GM21360 (cell line): ENCODE results near the gene TATDN2.
"Not testable (repeated sequence)": the region's sequence is repeated elsewhere in the genome, so short reads cannot be mapped to it uniquely, and the experiment has no call there.

Experiments
- ATAC-seq: cut with Tn5 transposase; IDR thresholded peaks from one replicate; pipeline ENCODE4 v1.9.1; 2021; ENCODE audit warnings: mild to moderate bottlenecking, moderate library complexity; ENCODE audit not compliant: unreplicated experiment

The TATDN2 gene

GRCh38 chr3:10268930-10269329 lies 20.7 kb downstream of the TATDN2 start:
- no peak for ATAC-seq

- no peak for ATAC-seq
Measured at GRCh38 chr3:10269443-10269842, 21.2 kb downstream of the TATDN2 start.

- ATAC-seq, result not testable (repeated sequence)
Measured at GRCh38 chr3:10272476-10272875, 24.2 kb downstream of the TATDN2 start.

GRCh38 chr3:10272977-10273376 lies 24.7 kb downstream of the TATDN2 start:
- ATAC-seq, result no peak

GRCh38 chr3:10273702-10274305 lies 25.5 kb downstream of the TATDN2 start:
- no peak for ATAC-seq

GRCh38 chr3:10274601-10275000 lies 26.3 kb downstream of the TATDN2 start:
- no peak for ATAC-seq

- no peak for ATAC-seq
Measured at GRCh38 chr3:10277115-10277625, 28.9 kb downstream of the TATDN2 start.

- no peak for ATAC-seq
Measured at GRCh38 chr3:10278501-10278900, 30.2 kb downstream of the TATDN2 start.

- ATAC-seq, result no peak
Measured at GRCh38 chr3:10279384-10280176, 31.3 kb downstream of the TATDN2 start.

- no peak for ATAC-seq
Measured at GRCh38 chr3:10280177-10280529, 31.9 kb downstream of the TATDN2 start.

GRCh38 chr3:10280571-10280970 lies 32.3 kb downstream of the TATDN2 start:
- ATAC-seq, result no peak

GRCh38 chr3:10281951-10282350 lies 33.7 kb downstream of the TATDN2 start:
- no peak for ATAC-seq

- no peak for ATAC-seq
Measured at GRCh38 chr3:10283638-10284037, 35.4 kb downstream of the TATDN2 start.

- ATAC-seq, result no peak
Measured at GRCh38 chr3:10284496-10284895, 36.2 kb downstream of the TATDN2 start.

GRCh38 chr3:10285272-10286132 lies 37.2 kb downstream of the TATDN2 start:
- no peak for ATAC-seq

- no peak for ATAC-seq
Measured at GRCh38 chr3:10286133-10286524, 37.9 kb downstream of the TATDN2 start.

GRCh38 chr3:10286596-10287295 lies 38.5 kb downstream of the TATDN2 start:
- no peak for ATAC-seq

GRCh38 chr3:10287936-10288574 lies 39.8 kb downstream of the TATDN2 start:
- no peak for ATAC-seq

- ATAC-seq, result no peak
Measured at GRCh38 chr3:10288575-10288960, 40.3 kb downstream of the TATDN2 start.

GRCh38 chr3:10289077-10289476 lies 40.8 kb downstream of the TATDN2 start:
- ATAC-seq, result no peak
